Prostate gland (tissue), 2 donors: ENCODE measurements around the gene SND1. TPM values are rescaled to one million over a fixed set of nuclear protein-coding genes. Genes with fewer than 3 reads are reported as not detected.

Experiments used
- DNase-seq: peaks from one replicate; pipeline ENCODE4 v3.0.0-alpha.2; 2019; ENCODE audit warnings: low spot score
- H3K27ac ChIP-seq, 2 donors: fragments of 200-600 bp; sonication (generic); 2 replicates each; pipeline ENCODE4 v1.5.1; 2017 to 2019
- H3K27me3 ChIP-seq: fragments of 200-600 bp; sonication (generic); replicated peaks from 2 replicates; pipeline ENCODE4 v1.5.1; 2019; ENCODE audit not compliant: insufficient read depth
- H3K36me3 ChIP-seq, 2 donors: fragments of 200-600 bp; sonication (generic); 1 replicate in 1 of 2; 2 replicates in 1 of 2; pipeline versions ENCODE4 v1.5.1 to v1.8.1; 2017 to 2019
- H3K4me1 ChIP-seq: fragments of 200-600 bp; sonication (generic); replicated peaks from 2 replicates; pipeline ENCODE4 v1.5.1; 2019
- H3K4me3 ChIP-seq, 2 donors: fragments of 200-600 bp; sonication (generic); 2 replicates each; pipeline ENCODE4 v1.5.1; 2017 to 2019
- H3K9me3 ChIP-seq: fragments of 200-600 bp; sonication (generic); 2 replicates; pipeline ENCODE4 v1.5.1; 2017
- POLR2A ChIP-seq: fragments of 450-650 bp; IDR thresholded peaks from one replicate; pipeline ENCODE4 v1.6.1; 2016; ENCODE audit warnings: antibody characterized with exemption, mild to moderate bottlenecking
- POLR2AphosphoS5 ChIP-seq: sonication (generic); formaldehyde crosslinking; IDR thresholded peaks from one replicate; pipeline ENCODE4 v1.6.1; 2017; ENCODE audit warnings: antibody characterized with exemption
- WGBS: methylation state at CpG from one replicate; pipeline ENCODE4 v1.1.5; 2018; 5-methylcytosine and 5-hydroxymethylcytosine counted together
- intact Hi-C: fragments of 100-400 bp; cut with DNase I; formaldehyde crosslinking; loops from one replicate; pipeline ENCODE4 v1.14.2; 2022
- total RNA-seq, 2 donors: library from RNA; depleted of rRNA; stranded (reverse); fragments of >200 nt; gene quantifications; one replicate each; pipeline ENCODE4 v1.1.0, GENCODE V29; 2016
- TF ChIP-seq, protein P1 (sequence below), 4 experiments: fragments of 200-600 bp in 2 of 4; fragments of 450-650 bp in 2 of 4; sonication (generic) in 2 of 4; IDR thresholded peaks; 1 replicate in 3 of 4; 2 replicates in 1 of 4; pipeline ENCODE4 v1.5.1; 2016 to 2019; ENCODE audit warnings: antibody characterized with exemption in 4 of 4, mild to moderate bottlenecking in 2 of 4, moderate library complexity in 2 of 4

SND1 gene
- total RNA-seq, 2 donors from 2014 or later: 175 to 190 TPM

DNA sequence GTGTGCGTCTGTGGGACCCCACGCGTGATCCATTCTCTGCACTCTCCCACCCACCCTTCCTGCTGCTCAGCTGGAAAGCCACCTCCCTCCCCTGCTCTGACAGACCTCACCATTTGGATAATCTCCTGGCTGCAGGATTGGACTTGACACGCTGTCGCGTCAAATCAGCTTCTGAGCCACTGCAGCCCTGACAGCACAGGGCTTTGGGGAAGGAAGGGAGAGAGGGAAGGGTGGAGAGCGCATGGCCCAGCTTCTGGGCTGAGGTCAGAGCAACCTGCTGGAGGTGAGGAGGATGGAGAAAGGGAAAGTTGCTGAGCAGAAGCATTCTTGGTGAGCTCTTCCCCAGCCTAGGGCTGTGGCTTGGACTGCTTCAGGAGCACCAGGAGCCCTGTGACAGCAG is 428.2 kb downstream of the SND1 start:
- no peaks in the 10 kb centered on the region for H3K27me3 ChIP-seq

DNA sequence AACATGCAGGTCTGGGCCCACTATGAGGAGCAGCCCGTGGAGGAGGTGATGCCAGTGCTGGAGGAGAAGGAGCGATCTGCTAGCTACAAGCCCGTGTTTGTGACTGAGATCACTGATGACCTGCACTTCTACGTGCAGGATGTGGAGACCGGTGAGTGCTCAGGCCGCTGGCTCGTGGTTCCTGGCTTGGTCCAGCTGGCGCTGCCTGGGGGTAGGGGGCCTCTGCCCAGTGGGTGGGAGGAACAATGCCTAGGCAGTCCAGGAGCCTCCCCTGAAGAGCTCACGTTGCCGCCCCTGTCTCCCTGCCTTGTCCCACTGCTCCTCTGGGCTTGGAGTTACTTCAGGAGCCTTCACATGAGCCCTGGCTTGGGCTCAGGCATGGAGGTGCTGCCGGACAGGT is 429.4 kb downstream of the SND1 start:
- no peak overlapping the region for H3K4me3 ChIP-seq
- intact Hi-C loops: no loop called here
- H3K9me3 ChIP-seq: no peaks in the 10 kb centered on the region
- H3K27ac ChIP-seq: no peak overlapping the region
- 93% methylated on average over 11 of the region's 11 CpGs for WGBS
- no peaks in the 10 kb centered on the region for H3K4me1 ChIP-seq
- H3K27me3 ChIP-seq: no peaks in the 10 kb centered on the region
- DNase-seq: no peak
- H3K36me3 ChIP-seq: peaks cover 0 to 5% of the 10 kb centered on the region in 2 donors
- TF ChIP-seq POLR2A: no peak

More for the DNA sequence above, 428.2 kb downstream of the SND1 start:
- no peaks in the 10 kb centered on the region for H3K4me1 ChIP-seq
- peaks cover 0 to 5% of the 10 kb centered on the region in 2 donors for H3K36me3 ChIP-seq
- H3K9me3 ChIP-seq: no peaks in the 10 kb centered on the region
- no peak overlapping the region for H3K27ac ChIP-seq
- 92% methylated on average over 7 of the region's 7 CpGs for WGBS
- H3K4me3 ChIP-seq: no peak overlapping the region
- DNase-seq: no peak
- intact Hi-C loops: no loop called here
- TF ChIP-seq, protein P1, sequence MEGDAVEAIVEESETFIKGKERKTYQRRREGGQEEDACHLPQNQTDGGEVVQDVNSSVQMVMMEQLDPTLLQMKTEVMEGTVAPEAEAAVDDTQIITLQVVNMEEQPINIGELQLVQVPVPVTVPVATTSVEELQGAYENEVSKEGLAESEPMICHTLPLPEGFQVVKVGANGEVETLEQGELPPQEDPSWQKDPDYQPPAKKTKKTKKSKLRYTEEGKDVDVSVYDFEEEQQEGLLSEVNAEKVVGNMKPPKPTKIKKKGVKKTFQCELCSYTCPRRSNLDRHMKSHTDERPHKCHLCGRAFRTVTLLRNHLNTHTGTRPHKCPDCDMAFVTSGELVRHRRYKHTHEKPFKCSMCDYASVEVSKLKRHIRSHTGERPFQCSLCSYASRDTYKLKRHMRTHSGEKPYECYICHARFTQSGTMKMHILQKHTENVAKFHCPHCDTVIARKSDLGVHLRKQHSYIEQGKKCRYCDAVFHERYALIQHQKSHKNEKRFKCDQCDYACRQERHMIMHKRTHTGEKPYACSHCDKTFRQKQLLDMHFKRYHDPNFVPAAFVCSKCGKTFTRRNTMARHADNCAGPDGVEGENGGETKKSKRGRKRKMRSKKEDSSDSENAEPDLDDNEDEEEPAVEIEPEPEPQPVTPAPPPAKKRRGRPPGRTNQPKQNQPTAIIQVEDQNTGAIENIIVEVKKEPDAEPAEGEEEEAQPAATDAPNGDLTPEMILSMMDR (IDR thresholded peaks at IDR 0.05): no peak
- TF ChIP-seq POLR2A (no peak), POLR2AphosphoS5 (no peak)

GRCh38 chr7:128081808-128082207 is 429.8 kb downstream of the SND1 start:
- WGBS: 90% methylated on average over 8 of the region's 8 CpGs
- H3K4me1 ChIP-seq: no peaks in the 10 kb centered on the region
- intact Hi-C loops: no loop called here
- DNase-seq: no peak
- H3K27me3 ChIP-seq: no peaks in the 10 kb centered on the region
- H3K9me3 ChIP-seq: no peaks in the 10 kb centered on the region
- no peak overlapping the region for H3K27ac ChIP-seq
- H3K36me3 ChIP-seq: peaks cover 3 to 5% of the 10 kb centered on the region in 2 donors
- TF ChIP-seq, protein P1 (IDR thresholded peaks at IDR 0.05): no peak
- TF ChIP-seq POLR2A (no peak), POLR2AphosphoS5 (no peak)
- no peak overlapping the region for H3K4me3 ChIP-seq

DNA sequence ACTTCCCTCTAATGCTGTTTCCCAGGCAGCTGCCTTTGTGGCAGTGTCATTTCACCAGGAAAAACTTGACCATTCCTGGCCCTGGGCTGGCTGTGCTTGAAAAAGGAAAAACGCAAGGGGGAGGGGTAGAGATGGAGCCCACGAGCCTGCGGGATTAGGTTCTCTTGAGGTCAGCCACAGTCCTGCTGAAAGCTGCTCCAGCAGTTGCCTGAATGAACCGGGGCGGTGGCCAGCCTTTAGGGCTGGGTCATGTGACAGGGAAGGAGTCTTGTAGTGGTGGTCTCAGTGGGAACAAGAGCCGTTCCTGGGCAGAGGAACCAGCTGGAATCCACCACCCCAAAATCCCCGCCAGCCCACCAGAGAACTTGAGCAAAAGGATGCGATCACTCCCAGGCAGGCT is 430.4 kb downstream of the SND1 start:
- intact Hi-C loops: no loop called here
- WGBS: 84% methylated on average over 8 of the region's 8 CpGs
- Histone ChIP-seq H3K4me3 (no peak overlapping the region), H3K27me3 (no peaks in the 10 kb centered on the region), H3K27ac (no peak overlapping the region), H3K9me3 (no peaks in the 10 kb centered on the region), H3K36me3 (peaks cover 3 to 5% of the 10 kb centered on the region in 2 donors), H3K4me1 (no peaks in the 10 kb centered on the region)
- no peak for DNase-seq
- TF ChIP-seq POLR2AphosphoS5 (no peak), POLR2A (no peak)
- TF ChIP-seq, protein P1 (IDR thresholded peaks at IDR 0.05): no peak

- TF ChIP-seq POLR2A (no peak), POLR2AphosphoS5 (no peak)
- TF ChIP-seq, protein P1 (IDR thresholded peaks at IDR 0.05): no peak
- H3K36me3 ChIP-seq: peaks cover 3 to 15% of the 10 kb centered on the region in 2 donors
- 76% methylated on average over 10 of the region's 10 CpGs for WGBS
These were observed 433.1 kb downstream of the SND1 start for GRCh38 chr7:128084896-128085608.

More at GRCh38 chr7:128084896-128085608, 433.1 kb downstream of the SND1 start:
- Histone ChIP-seq H3K4me1 (no peaks in the 10 kb centered on the region), H3K27me3 (no peaks in the 10 kb centered on the region), H3K9me3 (no peaks in the 10 kb centered on the region), H3K27ac (no peak overlapping the region), H3K4me3 (no peak overlapping the region)
- no peak for DNase-seq
- intact Hi-C loops: no loop called here
